Ramos (cell line): ENCODE measurements around the gene SLC29A1.

Source experiments
- in situ Hi-C: fragments of 300-500 bp; cut with MboI; formaldehyde crosslinking; loops from one replicate; pipeline ENCODE4 v1.14.3; 2022; ENCODE audit warnings: low sequenced_read_pairs; ENCODE audit not compliant: unreplicated experiment

Gene SLC29A1

DNA sequence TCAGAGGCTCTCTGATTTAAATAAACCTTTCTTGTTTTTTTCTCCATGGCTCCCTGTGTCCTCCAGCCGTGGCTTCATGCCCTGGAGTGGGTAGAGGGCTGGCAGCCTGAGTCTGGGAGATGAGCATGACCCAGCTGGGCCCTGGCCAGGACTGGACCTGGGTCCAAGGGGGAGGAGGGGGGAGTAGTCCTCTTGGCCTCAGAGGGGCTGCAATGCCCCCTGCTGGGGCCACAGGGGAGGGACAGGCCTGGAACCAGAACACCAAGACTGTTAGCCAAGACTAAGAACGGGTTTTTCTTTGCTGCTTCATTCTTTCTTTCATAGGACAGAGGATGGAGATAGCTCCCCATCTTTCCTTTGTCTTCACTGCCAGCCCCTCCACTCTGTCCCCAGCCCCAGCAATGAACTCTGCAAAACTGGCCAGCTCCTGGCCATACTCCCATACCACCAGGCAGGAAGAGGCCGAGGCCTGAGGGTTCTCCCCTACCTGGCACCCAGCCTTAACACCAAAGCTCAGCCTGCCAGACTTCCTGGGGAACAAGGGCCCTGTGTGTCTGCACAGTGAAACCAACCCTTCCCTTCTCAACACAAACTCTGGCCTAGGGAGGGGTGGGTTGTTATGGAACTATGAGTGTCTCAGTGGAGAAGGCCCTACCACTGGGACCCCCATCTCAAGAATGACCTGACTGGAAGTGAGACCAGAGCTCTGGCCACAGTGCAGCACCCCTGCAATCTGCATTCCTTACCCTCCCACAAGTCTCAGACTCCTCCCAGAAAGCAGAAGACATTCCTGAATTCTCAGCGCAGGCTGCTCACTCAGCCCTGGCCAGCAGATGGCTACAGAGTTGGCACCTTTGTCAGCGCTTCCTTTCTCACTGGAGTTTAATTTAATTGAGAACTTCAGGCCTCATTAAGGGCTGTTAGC lies 11.0 kb downstream of the SLC29A1 start:
- in situ Hi-C loops, result no loop called here

- in situ Hi-C loops, result no loop called here
These were observed 11.9 kb downstream of the SLC29A1 start for GRCh38 chr6:44235269-44235668.

- in situ Hi-C loops, result no loop called here
These were observed 12.6 kb downstream of the SLC29A1 start for GRCh38 chr6:44235891-44236516.

- in situ Hi-C loops, result no loop called here
These were observed 13.8 kb downstream of the SLC29A1 start for GRCh38 chr6:44237021-44237812.

GRCh38 chr6:44237813-44238433 lies 14.5 kb downstream of the SLC29A1 start:
- in situ Hi-C loops, result no loop called here

- in situ Hi-C loops, result no loop called here
These were observed 15.4 kb downstream of the SLC29A1 start for GRCh38 chr6:44238687-44239350.

- in situ Hi-C loops, result no loop called here
These were observed 19.9 kb downstream of the SLC29A1 start for GRCh38 chr6:44243345-44243744.

GRCh38 chr6:44245391-44245911 lies 22.1 kb downstream of the SLC29A1 start:
- in situ Hi-C loops, result loop anchor here (5.0 kb wide), 1 partner anchor 78 kb away; no protein-coding TSS in a partner anchor

GRCh38 chr6:44245912-44246662 lies 22.7 kb downstream of the SLC29A1 start:
- in situ Hi-C loops, result loop anchor here (5.0 kb wide), 1 partner anchor 79 kb away; no protein-coding TSS in a partner anchor

GRCh38 chr6:44246663-44247337 lies 23.4 kb downstream of the SLC29A1 start, which contains the start of gene HSP90AB1:
Gene HSP90AB1 (plus strand): TSS chr6:44247101. CDS start chr6:44248630, 1,529 bp downstream.
- in situ Hi-C loops, result loop anchor here (5.0 kb wide), 1 partner anchor 79 kb away; no protein-coding TSS in a partner anchor

GRCh38 chr6:44247338-44248302 lies 24.2 kb downstream of the SLC29A1 start:
- in situ Hi-C loops, result loop anchor here (5.0 kb wide), 1 partner anchor 80 kb away; no protein-coding TSS in a partner anchor

DNA sequence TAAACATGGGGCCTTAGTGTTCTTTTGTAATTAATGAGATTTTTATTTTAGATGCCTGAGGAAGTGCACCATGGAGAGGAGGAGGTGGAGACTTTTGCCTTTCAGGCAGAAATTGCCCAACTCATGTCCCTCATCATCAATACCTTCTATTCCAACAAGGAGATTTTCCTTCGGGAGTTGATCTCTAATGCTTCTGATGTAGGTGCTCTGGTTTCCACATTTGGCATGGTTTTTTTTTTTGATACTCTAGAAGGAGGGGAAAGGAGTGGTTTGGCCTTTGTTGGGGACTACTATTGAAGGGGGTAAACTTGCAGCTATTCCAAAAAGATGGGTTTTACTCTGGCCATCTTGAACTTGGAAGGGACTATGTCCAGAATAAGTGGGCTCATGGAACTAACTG lies 25.2 kb downstream of the SLC29A1 start:
- in situ Hi-C loops, result loop anchor here (5.0 kb wide), 1 partner anchor 81 kb away; no protein-coding TSS in a partner anchor

GRCh38 chr6:44249082-44249748 lies 25.8 kb downstream of the SLC29A1 start:
- in situ Hi-C loops, result loop anchor here (5.0 kb wide), 1 partner anchor 82 kb away; no protein-coding TSS in a partner anchor

DNA sequence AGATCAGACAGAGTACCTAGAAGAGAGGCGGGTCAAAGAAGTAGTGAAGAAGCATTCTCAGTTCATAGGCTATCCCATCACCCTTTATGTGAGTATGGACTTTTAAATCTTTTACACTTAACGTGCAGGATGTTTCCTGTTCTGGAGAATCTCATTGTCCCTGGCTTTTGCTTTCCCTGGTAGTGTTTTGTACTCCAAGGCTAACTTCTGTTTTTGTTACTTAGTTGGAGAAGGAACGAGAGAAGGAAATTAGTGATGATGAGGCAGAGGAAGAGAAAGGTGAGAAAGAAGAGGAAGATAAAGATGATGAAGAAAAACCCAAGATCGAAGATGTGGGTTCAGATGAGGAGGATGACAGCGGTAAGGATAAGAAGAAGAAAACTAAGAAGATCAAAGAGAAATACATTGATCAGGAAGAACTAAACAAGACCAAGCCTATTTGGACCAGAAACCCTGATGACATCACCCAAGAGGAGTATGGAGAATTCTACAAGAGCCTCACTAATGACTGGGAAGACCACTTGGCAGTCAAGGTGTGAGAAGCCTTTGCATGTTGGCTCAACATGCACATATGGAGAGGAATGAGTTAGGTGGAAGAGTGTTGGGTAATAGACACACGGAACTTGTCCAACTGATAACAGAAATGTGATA lies 26.8 kb downstream of the SLC29A1 start:
- in situ Hi-C loops, result no loop called here

GRCh38 chr6:44250718-44251123 lies 27.3 kb downstream of the SLC29A1 start:
- in situ Hi-C loops, result no loop called here
